ENCODE measurements around the gene CCSER1. TPM values are rescaled to one million over a fixed set of nuclear protein-coding genes. Genes with fewer than 3 reads are reported as not detected.

The CCSER1 gene
- total RNA-seq, 1 donor from 2014 or later, result 8.4 TPM

- intact Hi-C loops (cut with DNase I), result no loop called here
- no peaks in the 10 kb centered on the region for H3K4me1 ChIP-seq
- no peak for ATAC-seq
- H3K27ac ChIP-seq, result no peak overlapping the region
- TF ChIP-seq, protein P1, sequence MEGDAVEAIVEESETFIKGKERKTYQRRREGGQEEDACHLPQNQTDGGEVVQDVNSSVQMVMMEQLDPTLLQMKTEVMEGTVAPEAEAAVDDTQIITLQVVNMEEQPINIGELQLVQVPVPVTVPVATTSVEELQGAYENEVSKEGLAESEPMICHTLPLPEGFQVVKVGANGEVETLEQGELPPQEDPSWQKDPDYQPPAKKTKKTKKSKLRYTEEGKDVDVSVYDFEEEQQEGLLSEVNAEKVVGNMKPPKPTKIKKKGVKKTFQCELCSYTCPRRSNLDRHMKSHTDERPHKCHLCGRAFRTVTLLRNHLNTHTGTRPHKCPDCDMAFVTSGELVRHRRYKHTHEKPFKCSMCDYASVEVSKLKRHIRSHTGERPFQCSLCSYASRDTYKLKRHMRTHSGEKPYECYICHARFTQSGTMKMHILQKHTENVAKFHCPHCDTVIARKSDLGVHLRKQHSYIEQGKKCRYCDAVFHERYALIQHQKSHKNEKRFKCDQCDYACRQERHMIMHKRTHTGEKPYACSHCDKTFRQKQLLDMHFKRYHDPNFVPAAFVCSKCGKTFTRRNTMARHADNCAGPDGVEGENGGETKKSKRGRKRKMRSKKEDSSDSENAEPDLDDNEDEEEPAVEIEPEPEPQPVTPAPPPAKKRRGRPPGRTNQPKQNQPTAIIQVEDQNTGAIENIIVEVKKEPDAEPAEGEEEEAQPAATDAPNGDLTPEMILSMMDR (IDR thresholded peaks at IDR 0.05), result no peak
- H3K27me3 ChIP-seq (ENCODE audit: low read depth), result no peaks in the 10 kb centered on the region
- H3K4me3 ChIP-seq, result no peak overlapping the region
- peaks cover 16% of the 10 kb centered on the region for H3K9me3 ChIP-seq
- DNase-seq, result no peak
- no peaks in the 10 kb centered on the region for H3K36me3 ChIP-seq
Observed at GRCh38 chr4:91422011-91422410, 1294.8 kb downstream of the CCSER1 start.

- no peaks in the 10 kb centered on the region for H3K36me3 ChIP-seq
- no peaks in the 10 kb centered on the region for H3K4me1 ChIP-seq
- no peaks in the 10 kb centered on the region for H3K9me3 ChIP-seq
- no peak overlapping the region for H3K27ac ChIP-seq
- TF ChIP-seq, protein P1 (IDR thresholded peaks at IDR 0.05), result no peak
- no peaks in the 10 kb centered on the region for H3K27me3 ChIP-seq (ENCODE audit: low read depth)
- no peak overlapping the region for H3K4me3 ChIP-seq
- intact Hi-C loops (cut with DNase I), result no loop called here
- no peak for DNase-seq
- ATAC-seq, result no peak
Observed at GRCh38 chr4:91426725-91427124, 1299.5 kb downstream of the CCSER1 start.

GRCh38 chr4:91427171-91427570, 1300.0 kb downstream of the CCSER1 start:
- Histone ChIP-seq H3K4me3 (no peak overlapping the region), H3K27me3 (ENCODE audit: low read depth) (no peaks in the 10 kb centered on the region), H3K9me3 (no peaks in the 10 kb centered on the region), H3K4me1 (no peaks in the 10 kb centered on the region), H3K36me3 (no peaks in the 10 kb centered on the region), H3K27ac (no peak overlapping the region)
- intact Hi-C loops (cut with DNase I), result no loop called here
- TF ChIP-seq, protein P1 (IDR thresholded peaks at IDR 0.05), result no peak
- DNase-seq (no peak), ATAC-seq (no peak)

DNA sequence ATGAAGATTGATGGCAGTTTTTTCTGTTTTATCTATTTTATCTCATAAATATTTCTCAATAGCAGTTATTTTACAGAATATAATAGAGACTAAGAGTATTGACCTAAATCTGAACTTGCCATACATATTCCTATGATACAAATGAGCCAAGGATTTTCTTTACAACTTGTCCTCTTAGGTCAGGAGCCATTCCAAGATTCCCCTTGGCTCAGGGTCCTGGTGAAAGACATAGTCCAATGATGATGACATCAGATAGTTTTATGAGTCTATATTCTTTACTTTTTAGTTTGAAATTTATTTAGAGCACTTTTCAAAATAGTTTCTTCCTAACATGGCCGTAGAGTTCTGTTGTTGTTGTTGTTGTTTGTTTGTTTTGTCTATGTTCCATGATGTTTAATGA, 1307.4 kb downstream of the CCSER1 start:
- TF ChIP-seq, protein P1 (IDR thresholded peaks at IDR 0.05), result no peak
- H3K9me3 ChIP-seq, result no peaks in the 10 kb centered on the region

DNA sequence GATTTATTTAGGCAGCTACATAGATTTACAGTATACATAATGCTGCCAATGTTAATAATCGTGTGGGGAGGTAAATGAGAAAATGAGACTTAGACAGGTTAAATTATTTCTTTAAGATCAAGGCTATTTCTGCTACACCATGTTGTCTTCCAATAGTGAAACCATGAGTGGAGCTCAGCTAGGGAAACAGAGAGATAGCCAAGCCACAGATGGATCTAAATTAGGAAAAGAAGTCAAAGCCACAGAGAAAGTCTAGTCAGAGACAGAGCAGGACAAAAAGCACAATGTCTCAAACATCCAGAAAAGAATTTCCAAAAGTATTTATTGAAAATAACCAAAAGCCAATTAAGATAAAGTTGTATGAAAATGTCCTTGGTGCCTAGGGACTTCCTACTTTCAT, 1309.4 kb downstream of the CCSER1 start:
- Histone ChIP-seq H3K4me1 (no peaks in the 10 kb centered on the region), H3K9me3 (no peaks in the 10 kb centered on the region), H3K27me3 (ENCODE audit: low read depth) (no peaks in the 10 kb centered on the region), H3K4me3 (no peak overlapping the region), H3K36me3 (no peaks in the 10 kb centered on the region), H3K27ac (no peak overlapping the region)
- ATAC-seq (no peak), DNase-seq (no peak)
- intact Hi-C loops (cut with DNase I), result no loop called here
- TF ChIP-seq, protein P1 (IDR thresholded peaks at IDR 0.05), result no peak

More for the DNA sequence above, 1307.4 kb downstream of the CCSER1 start:
- Histone ChIP-seq H3K4me3 (no peak overlapping the region), H3K27me3 (ENCODE audit: low read depth) (no peaks in the 10 kb centered on the region), H3K4me1 (no peaks in the 10 kb centered on the region), H3K36me3 (no peaks in the 10 kb centered on the region), H3K27ac (no peak overlapping the region)
- DNase-seq, result no peak
- no peak for ATAC-seq
- intact Hi-C loops (cut with DNase I), result no loop called here

DNA sequence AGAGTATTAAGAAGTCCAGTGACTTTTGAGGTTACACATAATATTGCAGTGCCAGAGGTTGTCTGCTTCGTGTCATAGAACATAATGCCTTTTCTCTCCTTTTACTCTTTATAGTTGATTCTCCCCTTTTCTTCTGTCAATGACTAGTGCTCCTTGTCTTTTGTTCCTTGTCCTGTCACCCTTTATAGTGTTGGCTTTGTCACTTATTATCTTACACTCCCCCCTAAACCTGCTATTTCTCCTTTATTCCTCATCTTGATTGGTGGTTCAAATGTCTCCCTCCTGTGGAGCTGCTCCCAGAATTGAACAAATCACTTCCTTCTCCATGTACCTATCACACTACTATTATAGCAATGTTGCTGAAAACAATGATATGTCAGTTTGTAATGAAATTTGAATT, 1320.0 kb downstream of the CCSER1 start:
- intact Hi-C loops (cut with DNase I), result no loop called here
- no peak overlapping the region for H3K4me3 ChIP-seq
- TF ChIP-seq, protein P1 (IDR thresholded peaks at IDR 0.05), result no peak
- no peak for ATAC-seq
- H3K27me3 ChIP-seq (ENCODE audit: low read depth), result no peaks in the 10 kb centered on the region
- H3K36me3 ChIP-seq, result no peaks in the 10 kb centered on the region
- DNase-seq, result no peak
- no peaks in the 10 kb centered on the region for H3K9me3 ChIP-seq
- no peaks in the 10 kb centered on the region for H3K4me1 ChIP-seq
- no peak overlapping the region for H3K27ac ChIP-seq
